Tongue (tissue), 2 donors: ENCODE measurements around the gene ZNF90. TPM values are rescaled to one million over a fixed set of nuclear protein-coding genes. Genes with fewer than 3 reads are reported as not detected.
"Not testable (repeated sequence)": the region's sequence is repeated elsewhere in the genome, so short reads cannot be mapped to it uniquely, and the experiment has no call there.

Experiments
- DNase-seq: peaks from one replicate; pipeline ENCODE4 v3.0.0-alpha.2; 2015
- total RNA-seq: library from RNA; depleted of rRNA; stranded (reverse); fragments of >200 nt; gene quantifications from one replicate; pipeline ENCODE4 v1.2.3, GENCODE V29; 2014

ZNF90 gene
- total RNA-seq = 4.1 TPM

GRCh38 chr19:20077791-20078463, at the start of gene ZNF90:
Gene ZNF90, plus strand, starts transcription at chr19:20078000. Its CDS starts 133 bp downstream, at chr19:20078133.
- DNase-seq = peak; percentile 100

GRCh38 chr19:20028611-20029010, 49.2 kb upstream of the ZNF90 start:
- DNase-seq = no peak

- DNase-seq = no peak
These were observed 41.9 kb upstream of the ZNF90 start for GRCh38 chr19:20035935-20036334.

GRCh38 chr19:20038358-20039202, 39.2 kb upstream of the ZNF90 start:
- DNase-seq = no peak

GRCh38 chr19:20039203-20039723, 38.5 kb upstream of the ZNF90 start, which contains the start of gene ZNF682:
Gene ZNF682, minus strand, starts transcription at chr19:20039505. Its CDS starts 160 bp downstream, at chr19:20039345.
- DNase-seq = peak; percentile 99

- peak; percentile 44 for DNase-seq
These were observed 33.1 kb upstream of the ZNF90 start for GRCh38 chr19:20044663-20045062.

GRCh38 chr19:20045742-20046141, 32.1 kb upstream of the ZNF90 start:
- not testable (repeated sequence) for DNase-seq

GRCh38 chr19:20051841-20052768, 25.7 kb upstream of the ZNF90 start:
- DNase-seq = peak; percentile 99

GRCh38 chr19:20058738-20059137, 19.1 kb upstream of the ZNF90 start:
- DNase-seq = not testable (repeated sequence)

GRCh38 chr19:20060282-20060681, 17.5 kb upstream of the ZNF90 start:
- DNase-seq = no peak

- DNase-seq = no peak
These were observed 10.9 kb upstream of the ZNF90 start for GRCh38 chr19:20066861-20067260.

GRCh38 chr19:20067943-20068342, 9.9 kb upstream of the ZNF90 start:
- no peak for DNase-seq

- DNase-seq = not testable (repeated sequence)
These were observed 9.2 kb upstream of the ZNF90 start for GRCh38 chr19:20068559-20068958.

- no peak for DNase-seq
These were observed 7.1 kb upstream of the ZNF90 start for GRCh38 chr19:20070691-20071090.

- DNase-seq = no peak
These were observed 4.9 kb upstream of the ZNF90 start for GRCh38 chr19:20072936-20073335.

GRCh38 chr19:20078581-20079031, 806 bp downstream of the ZNF90 start:
- DNase-seq = peak; percentile 52

- no peak for DNase-seq
These were observed 1.7 kb downstream of the ZNF90 start for GRCh38 chr19:20079476-20079875.

GRCh38 chr19:20080656-20081055, 2.9 kb downstream of the ZNF90 start:
- no peak for DNase-seq

GRCh38 chr19:20082232-20082833, 4.5 kb downstream of the ZNF90 start:
- peak; percentile 15 for DNase-seq

- DNase-seq = not testable (repeated sequence)
These were observed 5.1 kb downstream of the ZNF90 start for GRCh38 chr19:20082876-20083275.

GRCh38 chr19:20102097-20102496, 24.3 kb downstream of the ZNF90 start:
- DNase-seq = no peak
